ENCODE results near the gene PPP1R37.
A peak's percentile ranks its signal among the peaks of the same experiment; 100 is the strongest.
"Not testable (repeated sequence)": the region's sequence is repeated elsewhere in the genome, so short reads cannot be mapped to it uniquely, and the experiment has no call there.

PPP1R37 gene

DNA sequence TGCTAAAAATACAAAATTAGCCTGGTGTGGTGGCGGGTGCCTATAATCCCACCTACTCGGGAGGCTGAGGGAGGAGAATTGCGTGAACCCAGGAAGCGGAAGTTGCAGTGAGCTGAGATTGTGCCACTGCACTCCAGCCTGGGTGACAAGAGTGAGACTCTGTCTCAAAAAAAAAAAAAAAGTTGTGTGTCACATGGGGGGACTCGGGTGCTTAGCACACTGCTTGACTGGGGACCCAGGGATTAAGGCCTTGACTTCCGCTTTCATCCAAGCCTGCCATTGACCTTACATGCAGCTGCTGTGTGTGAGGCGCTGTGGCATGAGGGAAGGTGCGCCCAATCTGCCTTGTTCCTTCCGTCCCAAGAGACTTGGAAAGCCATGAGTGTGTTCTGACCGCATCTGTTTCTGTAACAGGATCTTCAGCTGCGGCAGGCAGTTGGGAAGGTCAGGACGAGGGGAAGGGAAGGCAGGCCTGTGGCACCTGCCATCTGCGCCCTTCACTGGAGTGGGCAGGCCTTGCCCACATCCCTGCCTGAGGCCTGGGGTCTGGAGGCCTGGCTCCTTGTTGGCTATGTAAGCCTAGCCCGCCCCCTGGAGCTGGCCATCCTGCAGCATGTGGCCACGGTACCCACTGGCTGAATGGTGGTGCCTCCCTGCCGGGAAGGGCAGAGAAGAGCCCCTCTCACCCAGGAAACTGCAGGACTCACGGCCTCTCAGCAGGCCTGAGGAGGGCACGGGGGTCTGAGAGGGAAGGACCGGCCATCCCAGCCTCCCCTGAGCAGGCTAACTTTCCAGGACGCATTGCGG lies 23.0 kb downstream of the PPP1R37 start:
- DNase-seq (ENCODE audit: low read depth) = no peak
- TF ChIP-seq, protein P1, sequence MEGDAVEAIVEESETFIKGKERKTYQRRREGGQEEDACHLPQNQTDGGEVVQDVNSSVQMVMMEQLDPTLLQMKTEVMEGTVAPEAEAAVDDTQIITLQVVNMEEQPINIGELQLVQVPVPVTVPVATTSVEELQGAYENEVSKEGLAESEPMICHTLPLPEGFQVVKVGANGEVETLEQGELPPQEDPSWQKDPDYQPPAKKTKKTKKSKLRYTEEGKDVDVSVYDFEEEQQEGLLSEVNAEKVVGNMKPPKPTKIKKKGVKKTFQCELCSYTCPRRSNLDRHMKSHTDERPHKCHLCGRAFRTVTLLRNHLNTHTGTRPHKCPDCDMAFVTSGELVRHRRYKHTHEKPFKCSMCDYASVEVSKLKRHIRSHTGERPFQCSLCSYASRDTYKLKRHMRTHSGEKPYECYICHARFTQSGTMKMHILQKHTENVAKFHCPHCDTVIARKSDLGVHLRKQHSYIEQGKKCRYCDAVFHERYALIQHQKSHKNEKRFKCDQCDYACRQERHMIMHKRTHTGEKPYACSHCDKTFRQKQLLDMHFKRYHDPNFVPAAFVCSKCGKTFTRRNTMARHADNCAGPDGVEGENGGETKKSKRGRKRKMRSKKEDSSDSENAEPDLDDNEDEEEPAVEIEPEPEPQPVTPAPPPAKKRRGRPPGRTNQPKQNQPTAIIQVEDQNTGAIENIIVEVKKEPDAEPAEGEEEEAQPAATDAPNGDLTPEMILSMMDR (IDR thresholded peaks at IDR 0.05; ENCODE audit: low read depth, low read length, missing control alignments) = no peak
- H3K4me3 ChIP-seq (ENCODE audit: low read depth, low read length) = no peak overlapping the region

DNA sequence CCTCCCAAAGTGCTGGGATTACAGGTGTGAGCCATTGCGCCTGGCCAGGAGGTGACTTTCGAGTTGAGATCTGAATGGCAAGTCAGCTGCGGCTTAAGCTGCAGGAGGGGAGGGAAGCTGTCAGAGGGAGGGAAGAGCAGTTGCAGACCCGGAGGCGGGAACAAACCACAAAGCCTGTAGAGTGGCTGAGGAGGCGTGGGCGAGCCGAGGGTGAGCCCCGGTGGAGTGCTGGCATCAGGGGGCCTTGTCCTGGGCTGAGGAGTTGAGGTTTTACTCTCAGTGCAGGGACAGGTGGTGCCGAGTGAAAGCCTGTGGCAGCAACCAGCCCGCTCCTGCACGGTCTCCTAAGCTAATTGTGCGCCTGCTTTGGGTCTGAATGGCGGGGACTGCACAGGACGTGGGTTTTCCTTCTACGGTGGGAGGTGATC lies 24.2 kb downstream of the PPP1R37 start:
- H3K4me3 ChIP-seq (ENCODE audit: low read depth, low read length) = no peak overlapping the region
- DNase-seq (ENCODE audit: low read depth) = peak; percentile 73
- TF ChIP-seq, protein P1 (IDR thresholded peaks at IDR 0.05; ENCODE audit: low read depth, low read length, missing control alignments) = no peak

DNA sequence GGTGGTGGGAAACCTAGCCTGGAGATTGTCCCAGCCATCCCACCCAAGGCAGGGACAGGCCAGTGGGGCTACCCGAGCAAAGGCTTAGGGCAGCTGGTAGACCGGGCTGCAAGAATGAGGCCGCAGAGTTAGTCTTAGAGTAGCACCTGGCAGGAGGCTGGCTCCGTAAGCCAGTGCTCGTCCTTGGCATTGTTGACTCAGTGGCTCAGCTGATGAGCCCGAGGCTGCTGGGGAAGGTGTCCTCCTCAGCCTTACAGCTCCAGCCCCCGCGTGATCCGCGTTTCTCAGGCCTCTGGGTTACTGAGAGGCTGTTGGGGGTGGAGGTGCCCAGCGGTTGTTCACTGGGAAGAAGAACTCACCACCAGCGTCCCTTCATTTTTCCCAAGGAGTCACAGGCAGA lies 24.7 kb downstream of the PPP1R37 start:
- TF ChIP-seq, protein P1 (IDR thresholded peaks at IDR 0.05; ENCODE audit: low read depth, low read length, missing control alignments) = no peak
- H3K4me3 ChIP-seq (ENCODE audit: low read depth, low read length) = no peak overlapping the region
- no peak for DNase-seq (ENCODE audit: low read depth)

DNA sequence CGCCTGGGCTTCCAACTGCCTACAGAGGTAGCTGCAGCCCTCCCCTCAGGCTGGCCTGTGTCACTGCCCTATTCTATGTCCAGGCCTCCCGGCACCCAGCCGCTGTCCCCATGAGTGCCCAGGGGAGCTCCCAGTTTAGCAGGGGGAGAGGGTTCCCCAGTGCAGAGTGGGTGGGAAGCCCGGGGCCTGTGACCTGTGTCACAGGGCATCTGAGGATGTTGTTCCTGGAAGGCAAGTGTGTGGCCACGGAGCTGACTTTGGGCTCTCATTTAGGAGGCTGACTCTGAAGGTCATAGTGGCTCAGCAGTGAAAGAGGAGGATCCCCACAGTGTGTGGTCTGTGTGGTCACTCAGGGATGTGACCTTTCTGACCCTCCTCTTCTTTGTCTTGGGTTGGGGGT lies 25.1 kb downstream of the PPP1R37 start:
- no peak for DNase-seq (ENCODE audit: low read depth)
- H3K4me3 ChIP-seq (ENCODE audit: low read depth, low read length) = peak overlapping the region; percentile 1; the same call in 1 of the 2 replicates
- TF ChIP-seq, protein P1 (IDR thresholded peaks at IDR 0.05; ENCODE audit: low read depth, low read length, missing control alignments) = no peak

DNA sequence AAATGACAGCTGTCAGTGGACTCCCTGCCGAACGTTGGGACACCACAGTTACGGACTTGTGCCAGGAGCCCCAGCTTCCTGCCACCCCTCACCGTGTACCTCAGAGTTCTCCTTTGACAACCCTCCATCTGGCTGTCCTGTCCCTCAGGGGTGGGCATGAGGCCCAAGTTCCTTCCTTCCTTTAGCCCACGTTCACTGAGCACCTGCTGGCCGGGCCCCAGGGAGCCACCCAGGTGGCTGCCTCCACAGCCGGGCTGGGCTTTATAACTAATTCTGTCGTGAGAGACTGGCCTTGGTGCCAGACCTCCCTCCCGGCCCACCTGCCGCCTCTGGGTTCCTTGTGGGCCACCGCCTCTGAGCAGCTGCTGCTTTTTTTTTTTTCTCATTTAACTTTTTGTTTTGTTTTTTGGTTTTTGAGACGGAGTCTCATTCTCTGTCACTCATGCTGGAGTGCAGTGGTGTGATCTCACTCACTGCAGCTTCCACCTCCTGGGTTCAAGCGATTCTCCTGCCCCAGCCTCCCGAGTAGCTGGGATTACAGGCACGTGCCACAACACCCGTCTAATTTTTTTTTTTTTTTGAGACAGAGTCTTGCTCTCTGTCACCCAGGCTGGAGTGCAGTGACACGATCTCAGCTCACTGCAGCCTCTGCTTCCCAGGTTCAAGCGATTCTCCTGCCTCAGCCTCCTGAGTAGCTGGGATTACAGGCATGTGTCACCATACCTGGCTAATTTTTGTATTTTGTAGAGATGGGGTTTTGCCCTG lies 25.8 kb downstream of the PPP1R37 start:
- peak overlapping the region; percentile 1; the same call in 1 of the 2 replicates for H3K4me3 ChIP-seq (ENCODE audit: low read depth, low read length)

DNA sequence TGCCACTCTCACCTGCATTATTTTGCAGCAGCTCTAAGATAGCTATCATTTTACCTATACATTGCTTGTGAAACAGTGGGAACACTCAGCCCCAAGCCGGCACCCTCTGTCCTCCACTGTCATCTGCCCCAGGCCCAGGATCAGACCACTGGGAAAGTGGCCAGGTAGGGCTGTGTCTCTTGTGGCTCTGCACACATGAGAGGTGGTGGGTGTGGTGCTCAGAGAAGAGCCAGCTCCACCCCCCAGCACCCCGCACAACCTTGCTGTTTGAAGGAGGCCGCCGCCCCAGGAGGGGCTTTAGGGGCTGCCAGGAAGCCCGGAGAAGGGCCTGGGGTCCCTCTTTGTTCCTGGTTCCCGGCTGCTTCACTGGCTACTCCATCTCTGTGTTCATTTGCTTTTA lies 26.6 kb downstream of the PPP1R37 start:
- no peak for DNase-seq (ENCODE audit: low read depth)
- TF ChIP-seq, protein P1 (IDR thresholded peaks at IDR 0.05; ENCODE audit: low read depth, low read length, missing control alignments) = no peak
- no peak overlapping the region for H3K4me3 ChIP-seq (ENCODE audit: low read depth, low read length)

More for the DNA sequence above, 25.8 kb downstream of the PPP1R37 start:
- not testable (repeated sequence) for DNase-seq (ENCODE audit: low read depth)

DNA sequence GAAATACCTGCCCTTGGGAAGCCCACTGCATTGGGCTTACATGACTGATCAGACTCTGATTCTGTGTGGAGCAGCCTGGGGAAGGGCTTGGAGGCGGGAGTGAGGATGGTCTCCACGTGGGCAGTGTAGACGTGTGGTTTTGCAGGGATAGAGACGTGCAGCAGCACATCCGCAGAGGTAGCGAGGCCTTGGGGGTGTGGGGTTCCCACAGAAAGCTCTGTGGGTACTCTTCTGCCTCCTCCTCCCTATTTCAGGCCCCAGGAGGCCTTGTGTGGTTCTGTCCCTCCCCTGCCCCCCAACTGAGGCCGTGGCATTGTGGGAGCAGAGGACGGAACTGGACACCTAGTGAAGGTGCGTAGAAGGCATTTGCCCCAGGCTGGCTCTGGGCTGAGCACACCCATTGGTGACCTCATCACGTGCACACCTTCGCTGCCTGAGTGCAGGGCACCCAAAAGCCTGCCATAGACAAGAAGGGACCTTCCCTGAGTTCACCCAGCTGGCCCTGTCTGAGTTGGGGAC lies 28.9 kb downstream of the PPP1R37 start:
- TF ChIP-seq, protein P1 (IDR thresholded peaks at IDR 0.05; ENCODE audit: low read depth, low read length, missing control alignments) = no peak
- no peak overlapping the region for H3K4me3 ChIP-seq (ENCODE audit: low read depth, low read length)
- no peak for DNase-seq (ENCODE audit: low read depth)
